ENCODE results near the gene LHFPL4. TPM values are rescaled to one million over a fixed set of nuclear protein-coding genes. Genes with fewer than 3 reads are reported as not detected.

The LHFPL4 gene
- total and polyA plus RNA-seq, 2 of the 8 experiments (the other 6 are each of a cell fraction or from before 2014, with no cell fraction given) = 5.0 to 16.9 TPM

DNA sequence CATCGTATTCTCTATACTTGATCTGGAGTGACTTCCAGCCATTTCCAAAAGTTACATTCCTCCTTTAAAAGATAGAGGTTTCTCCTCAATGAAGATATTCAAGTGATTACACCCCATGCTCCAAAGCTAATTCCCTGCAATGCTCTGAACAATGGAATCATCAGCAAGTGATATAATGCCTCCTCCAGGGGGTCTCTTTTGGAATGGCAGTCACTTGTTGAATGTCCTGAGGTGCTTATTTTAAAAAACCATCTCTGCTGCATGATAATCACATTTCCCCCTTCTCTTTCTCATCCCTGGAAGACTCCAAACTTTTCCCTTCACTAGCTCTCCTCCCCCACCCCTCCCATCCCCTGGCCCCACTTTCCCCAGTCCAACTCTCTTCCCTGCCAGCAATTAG is 2.6 kb downstream of the LHFPL4 start (continued):
- TF ChIP-seq KDM1A (IDR thresholded peaks at IDR 0.05; ENCODE audit: borderline replicate concordance, low read length) = no peak
- no peak for TF ChIP-seq HDAC6 (IDR thresholded peaks at IDR 0.05; ENCODE audit: low read depth, low read length)
- TF ChIP-seq TEAD4 (IDR thresholded peaks at IDR 0.05; ENCODE audit: low read depth, low read length) = no peak
- no peak for TF ChIP-seq KDM4A (IDR thresholded peaks at IDR 0.05; ENCODE audit: low read depth, low read length, severe bottlenecking)
- TF ChIP-seq CBX8 (IDR thresholded peaks at IDR 0.05; ENCODE audit: borderline replicate concordance, low read depth, low read length) = no peak
- no peak for TF ChIP-seq SP2 (IDR thresholded peaks at IDR 0.05; ENCODE audit: low read length)
- TF ChIP-seq SAP30 (IDR thresholded peaks at IDR 0.05; ENCODE audit: insufficient read depth, insufficient replicate concordance, low read length) = no peak
- TF ChIP-seq, protein P1, sequence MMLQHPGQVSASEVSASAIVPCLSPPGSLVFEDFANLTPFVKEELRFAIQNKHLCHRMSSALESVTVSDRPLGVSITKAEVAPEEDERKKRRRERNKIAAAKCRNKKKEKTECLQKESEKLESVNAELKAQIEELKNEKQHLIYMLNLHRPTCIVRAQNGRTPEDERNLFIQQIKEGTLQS (IDR thresholded peaks at IDR 0.05; ENCODE audit: insufficient read depth, low read depth, low read length) = no peak

Measured in H1 (cell line).